H9 (cell line): ENCODE data around the gene APBA3. TPM values are rescaled to one million over a fixed set of nuclear protein-coding genes. Genes with fewer than 3 reads are reported as not detected.

Source experiments
- DNase-seq: peaks from one replicate; pipeline ENCODE4 v3.0.0-alpha.2; 2017
- H2AFZ ChIP-seq: one replicate; pipeline ENCODE4 v1.6.1; 2013; ENCODE audit warnings: mild to moderate bottlenecking, low read length, control low read depth, moderate library complexity
- H2AK5ac ChIP-seq: 2 replicates; pipeline ENCODE4 v1.6.1; 2013; ENCODE audit warnings: low read length, control low read depth, mixed read lengths; ENCODE audit not compliant: insufficient read length
- H2BK120ac ChIP-seq: one replicate; pipeline ENCODE4 v1.6.1; 2013; ENCODE audit warnings: low read depth, mild to moderate bottlenecking, low read length, control low read depth, inconsistent platforms; ENCODE audit not compliant: poor library complexity, severe bottlenecking
- H2BK12ac ChIP-seq: 2 replicates; pipeline ENCODE4 v1.6.1; 2013; ENCODE audit warnings: low read length, control low read depth, mixed read lengths, low read depth; ENCODE audit not compliant: insufficient read length
- H2BK15ac ChIP-seq: 2 replicates; pipeline ENCODE4 v1.6.1; 2013; ENCODE audit warnings: low read depth, low read length, control low read depth
- H2BK20ac ChIP-seq: one replicate; pipeline ENCODE4 v1.6.1; 2013; ENCODE audit warnings: low read depth, mild to moderate bottlenecking, low read length, control low read depth, inconsistent platforms; ENCODE audit not compliant: poor library complexity, severe bottlenecking
- H2BK5ac ChIP-seq: 2 replicates; pipeline ENCODE4 v1.6.1; 2013; ENCODE audit warnings: low read length, control low read depth, mixed read lengths; ENCODE audit not compliant: insufficient read length
- H3K14ac ChIP-seq: 2 replicates; pipeline ENCODE4 v1.6.1; 2013; ENCODE audit warnings: low read length, control low read depth; ENCODE audit not compliant: insufficient read depth
- H3K18ac ChIP-seq: 2 replicates; pipeline ENCODE4 v1.6.1; 2013; ENCODE audit warnings: low read depth, mild to moderate bottlenecking, mixed read lengths, low read length, control low read depth; ENCODE audit not compliant: insufficient read length
- H3K23ac ChIP-seq: 2 replicates; pipeline ENCODE4 v1.6.1; 2013; ENCODE audit warnings: low read length, control low read depth, mixed read lengths, low read depth; ENCODE audit not compliant: insufficient read length
- H3K23me2 ChIP-seq: 2 replicates; pipeline ENCODE4 v1.6.1; 2013; ENCODE audit warnings: low read depth, mild to moderate bottlenecking, mixed read lengths, low read length, control low read depth; ENCODE audit not compliant: insufficient read length, poor library complexity, severe bottlenecking
- H3K27ac ChIP-seq: 2 replicates; pipeline ENCODE4 v1.5.1; 2013; ENCODE audit warnings: low read length, control low read depth, mixed read lengths, low read depth; ENCODE audit not compliant: insufficient read length
- H3K27me3 ChIP-seq: 2 replicates; pipeline ENCODE4 v1.6.1; 2013; ENCODE audit warnings: low read length, control low read depth, inconsistent platforms; ENCODE audit not compliant: insufficient read depth
- H3K4ac ChIP-seq: 2 replicates; pipeline ENCODE4 v1.6.1; 2013; ENCODE audit warnings: low read depth, mild to moderate bottlenecking, control low read depth, inconsistent platforms, low read length, moderate library complexity
- H3K4me1 ChIP-seq: 2 replicates; pipeline ENCODE4 v1.6.1; 2013; ENCODE audit warnings: low read length, control low read depth, inconsistent platforms; ENCODE audit not compliant: insufficient read depth
- H3K4me2 ChIP-seq: 2 replicates; pipeline ENCODE4 v1.6.1; 2013; ENCODE audit warnings: low read length, control low read depth, mixed read lengths; ENCODE audit not compliant: insufficient read length, insufficient read depth
- H3K56ac ChIP-seq: 2 replicates; pipeline ENCODE4 v1.6.1; 2013; ENCODE audit warnings: low read depth, mild to moderate bottlenecking, mixed read lengths, low read length, control low read depth; ENCODE audit not compliant: insufficient read length
- H3K79me1 ChIP-seq: 2 replicates; pipeline ENCODE4 v1.6.1; 2013; ENCODE audit warnings: low read depth, mild to moderate bottlenecking, moderate library complexity, low read length, control low read depth, inconsistent platforms; ENCODE audit not compliant: insufficient read depth, poor library complexity, severe bottlenecking
- H3K79me2 ChIP-seq: 2 replicates; pipeline ENCODE4 v1.6.1; 2013; ENCODE audit warnings: low read length, control low read depth, inconsistent platforms; ENCODE audit not compliant: insufficient read depth
- H3K9ac ChIP-seq: 2 replicates; pipeline ENCODE4 v1.6.1; 2013; ENCODE audit warnings: low read length, control low read depth, mixed read lengths; ENCODE audit not compliant: insufficient read length; ENCODE audit errors: extremely low read depth
- H3K9me3 ChIP-seq: one replicate; pipeline ENCODE4 v1.6.1; 2013; ENCODE audit warnings: low read depth, low read length, inconsistent platforms; ENCODE audit not compliant: control insufficient read depth
- H3T11ph ChIP-seq: one replicate; pipeline ENCODE4 v1.6.1; 2013; ENCODE audit warnings: mild to moderate bottlenecking, low read length, control low read depth, inconsistent platforms
- H4K20me1 ChIP-seq: one replicate; pipeline ENCODE4 v1.6.1; 2013; ENCODE audit not compliant: control insufficient read depth, insufficient read length, insufficient read depth
- H4K5ac ChIP-seq: 2 replicates; pipeline ENCODE4 v1.6.1; 2013; ENCODE audit warnings: low read depth, mild to moderate bottlenecking, mixed read lengths, low read length, control low read depth; ENCODE audit not compliant: insufficient read length
- H4K8ac ChIP-seq: replicated peaks from 2 replicates; pipeline ENCODE4 v1.6.1; 2013; ENCODE audit warnings: low read length, control low read depth, mixed read lengths, low read depth; ENCODE audit not compliant: insufficient read length
- H4K91ac ChIP-seq: 2 replicates; pipeline ENCODE4 v1.6.1; 2013; ENCODE audit warnings: low read depth, mild to moderate bottlenecking, moderate library complexity, mixed read lengths, low read length, control low read depth; ENCODE audit not compliant: insufficient read length
- H3K27ac Mint-ChIP-seq, 3 experiments: 2 replicates in 2 of 3; 3 replicates in 1 of 3; pipeline ENCODE4 v1.8.0; 2020 to 2021; ENCODE audit warnings: mixed read lengths in 3 of 3, mild to moderate bottlenecking in 1 of 3, moderate library complexity in 1 of 3
- H3K27me3 Mint-ChIP-seq: 2 replicates; pipeline ENCODE4 v1.8.0; 2021; ENCODE audit warnings: low read depth, mild to moderate bottlenecking, moderate library complexity, mixed read lengths
- H3K36me3 Mint-ChIP-seq, 3 experiments: 2 replicates in 2 of 3; 3 replicates in 1 of 3; pipeline ENCODE4 v1.8.0; 2020 to 2021; ENCODE audit warnings: low read depth in 3 of 3, mixed read lengths in 3 of 3; ENCODE audit not compliant: insufficient read depth in 1 of 3
- H3K4me1 Mint-ChIP-seq, 2 experiments: 2 replicates each; pipeline ENCODE4 v1.8.0; 2020; ENCODE audit warnings: mixed read lengths in 2 of 2
- H3K4me3 Mint-ChIP-seq, 2 experiments: 2 replicates in 1 of 2; 3 replicates in 1 of 2; pipeline ENCODE4 v1.8.0; 2020 to 2021; ENCODE audit warnings: mild to moderate bottlenecking in 2 of 2, mixed read lengths in 2 of 2, moderate library complexity in 1 of 2
- H3K9me3 Mint-ChIP-seq, 2 experiments: 2 replicates in 1 of 2; 3 replicates in 1 of 2; pipeline ENCODE4 v1.8.0; 2020; ENCODE audit warnings: mild to moderate bottlenecking in 2 of 2, mixed read lengths in 2 of 2, moderate library complexity in 1 of 2
- WGBS: extraction: QIAGEN DNeasy Blood & Tissue Kit; methylation state at CpG from one replicate; pipeline ENCODE4 v1.1.7; 2013; ENCODE audit warnings: missing lambda C conversion rate, low lambda C conversion rate, mixed read lengths; ENCODE audit not compliant: insufficient read length; ENCODE audit errors: extremely low coverage; 5-methylcytosine and 5-hydroxymethylcytosine counted together
- total RNA-seq: library from RNA; stranded (reverse); gene quantifications from 2 replicates; pipeline ENCODE4 v1.2.1, GENCODE V29; 2021
- TF ChIP-seq, protein P1 (sequence below): fragments of 200-600 bp; sonication (generic); conservative IDR thresholded peaks from 3 replicates; pipeline ENCODE4 v1.8.0; 2021; ENCODE audit warnings: antibody characterized with exemption, mild to moderate bottlenecking

The APBA3 gene
- total RNA-seq, 1 experiment from 2014 or later, result 21.8 TPM

DNA sequence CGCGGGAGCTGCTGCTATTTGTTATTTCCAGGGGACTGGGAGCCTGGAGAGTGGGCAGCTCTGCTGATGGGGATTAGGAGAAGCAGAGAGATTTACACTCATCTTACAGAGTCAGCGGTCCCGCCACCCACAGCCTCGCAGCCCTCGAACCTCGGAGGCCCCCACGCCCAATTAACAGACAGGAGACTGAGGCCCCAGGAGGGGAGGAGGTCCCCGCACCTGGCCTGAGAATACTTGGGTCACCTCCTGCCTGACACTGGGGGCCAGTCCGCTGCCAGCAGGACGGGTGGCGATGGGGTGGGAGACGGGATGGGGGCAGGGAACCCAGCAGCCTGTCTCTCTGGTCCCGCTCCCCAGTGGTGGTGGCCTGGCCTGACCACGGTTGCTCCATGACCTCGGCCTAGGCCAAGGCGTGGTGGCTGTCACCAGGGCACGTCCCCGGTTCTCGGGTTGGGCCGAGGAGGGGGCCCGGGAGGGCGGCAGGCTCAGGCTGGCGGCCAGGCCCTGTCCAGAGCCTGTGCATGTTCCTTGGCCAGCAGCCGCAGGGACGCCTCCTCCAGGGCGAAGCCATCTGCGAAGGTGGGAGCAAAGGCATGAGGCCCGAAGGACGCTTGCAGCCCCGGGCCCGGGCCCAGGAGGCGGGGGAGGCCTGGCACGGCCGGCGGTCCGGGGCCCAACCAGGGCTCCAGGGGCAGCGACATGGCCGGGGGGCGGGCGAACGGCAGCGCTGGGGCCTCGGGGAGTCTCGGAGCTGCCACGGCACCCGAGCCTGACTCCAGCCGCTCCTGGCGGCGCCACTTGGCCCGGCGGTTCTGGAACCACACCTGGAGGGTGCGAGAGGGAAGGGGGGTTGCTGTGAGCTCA, 8.9 kb upstream of the APBA3 start:
- H2BK15ac ChIP-seq, result no peak overlapping the region
- H3K9me3 Mint-ChIP-seq, result no peaks in the 10 kb centered on the region
- no peak for DNase-seq
- H3K23ac ChIP-seq, result no peak overlapping the region
- H3K79me1 ChIP-seq, result no peaks in the 10 kb centered on the region
- H3K9ac ChIP-seq, result no peak overlapping the region
- H3K56ac ChIP-seq, result no peak overlapping the region
- no peaks in the 10 kb centered on the region for H3K23me2 ChIP-seq
- no peak overlapping the region for H2AK5ac ChIP-seq
- H3K27ac ChIP-seq, result no peak overlapping the region
- H3K27ac Mint-ChIP-seq, result peak overlapping the region in 1 of 3 experiments; percentile 64; a peak in 1 of 7 replicates
- H3K4me1 ChIP-seq, result no peaks in the 10 kb centered on the region
- H3T11ph ChIP-seq, result no peak overlapping the region
- H3K4me1 Mint-ChIP-seq, result peaks cover 7 to 18% of the 10 kb centered on the region in 2 experiments
- no peaks in the 10 kb centered on the region for H3K27me3 Mint-ChIP-seq
- TF ChIP-seq, protein P1, sequence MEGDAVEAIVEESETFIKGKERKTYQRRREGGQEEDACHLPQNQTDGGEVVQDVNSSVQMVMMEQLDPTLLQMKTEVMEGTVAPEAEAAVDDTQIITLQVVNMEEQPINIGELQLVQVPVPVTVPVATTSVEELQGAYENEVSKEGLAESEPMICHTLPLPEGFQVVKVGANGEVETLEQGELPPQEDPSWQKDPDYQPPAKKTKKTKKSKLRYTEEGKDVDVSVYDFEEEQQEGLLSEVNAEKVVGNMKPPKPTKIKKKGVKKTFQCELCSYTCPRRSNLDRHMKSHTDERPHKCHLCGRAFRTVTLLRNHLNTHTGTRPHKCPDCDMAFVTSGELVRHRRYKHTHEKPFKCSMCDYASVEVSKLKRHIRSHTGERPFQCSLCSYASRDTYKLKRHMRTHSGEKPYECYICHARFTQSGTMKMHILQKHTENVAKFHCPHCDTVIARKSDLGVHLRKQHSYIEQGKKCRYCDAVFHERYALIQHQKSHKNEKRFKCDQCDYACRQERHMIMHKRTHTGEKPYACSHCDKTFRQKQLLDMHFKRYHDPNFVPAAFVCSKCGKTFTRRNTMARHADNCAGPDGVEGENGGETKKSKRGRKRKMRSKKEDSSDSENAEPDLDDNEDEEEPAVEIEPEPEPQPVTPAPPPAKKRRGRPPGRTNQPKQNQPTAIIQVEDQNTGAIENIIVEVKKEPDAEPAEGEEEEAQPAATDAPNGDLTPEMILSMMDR, result no peak
- no peak overlapping the region for H2BK12ac ChIP-seq
- H4K91ac ChIP-seq, result no peak overlapping the region
- H2AFZ ChIP-seq, result no peak overlapping the region
- H3K27me3 ChIP-seq, result no peaks in the 10 kb centered on the region
- H3K9me3 ChIP-seq, result no peaks in the 10 kb centered on the region
- H2BK20ac ChIP-seq, result no peak overlapping the region
- no peak overlapping the region for H3K4ac ChIP-seq
- no peak overlapping the region for H2BK120ac ChIP-seq
- WGBS, result no CpG with 5 or more reads among the region's 53 CpGs
- H3K4me3 Mint-ChIP-seq, result no peak overlapping the region
- H3K18ac ChIP-seq, result no peak overlapping the region
- H3K36me3 Mint-ChIP-seq, result peaks cover 6 to 15% (median 12%) of the 10 kb centered on the region in 3 experiments; a peak in 6 of 7 replicates
- no peak overlapping the region for H4K5ac ChIP-seq
- H3K14ac ChIP-seq, result no peak overlapping the region
- no peaks in the 10 kb centered on the region for H3K79me2 ChIP-seq
- no peak overlapping the region for H3K4me2 ChIP-seq
- no peak overlapping the region for H4K8ac ChIP-seq
- no peak overlapping the region for H2BK5ac ChIP-seq
- H4K20me1 ChIP-seq, result no peaks in the 10 kb centered on the region
